ENCODE measurements around the gene KCNAB2.

Gene KCNAB2

GRCh38 chr1:6130036-6130435, 84.3 kb downstream of the KCNAB2 start:
- ATAC-seq (no peak), DNase-seq (ENCODE audit: low spot score in 2 of 2) (no peak)
- H3K27ac Mint-ChIP-seq = no peak overlapping the region
- no peaks in the 10 kb centered on the region for H3K36me3 Mint-ChIP-seq
- peaks cover 12% of the 10 kb centered on the region for H3K4me1 Mint-ChIP-seq
- peaks cover 3% of the 10 kb centered on the region for H3K9me3 Mint-ChIP-seq
- no peak overlapping the region for H3K4me3 Mint-ChIP-seq

GRCh38 chr1:6130596-6130995, 84.9 kb downstream of the KCNAB2 start:
- peaks cover 11% of the 10 kb centered on the region for H3K4me1 Mint-ChIP-seq
- H3K36me3 Mint-ChIP-seq = no peaks in the 10 kb centered on the region
- H3K9me3 Mint-ChIP-seq = peaks cover 3% of the 10 kb centered on the region
- ATAC-seq (no peak), DNase-seq (ENCODE audit: low spot score in 2 of 2) (no peak)
- no peak overlapping the region for H3K4me3 Mint-ChIP-seq
- H3K27ac Mint-ChIP-seq = no peak overlapping the region

- H3K36me3 Mint-ChIP-seq = no peaks in the 10 kb centered on the region
- H3K4me1 Mint-ChIP-seq = peaks cover 5% of the 10 kb centered on the region
- peaks cover 3% of the 10 kb centered on the region for H3K9me3 Mint-ChIP-seq
- ATAC-seq (no peak), DNase-seq (ENCODE audit: low spot score in 2 of 2) (no peak)
- H3K4me3 Mint-ChIP-seq = no peak overlapping the region
- H3K27ac Mint-ChIP-seq = no peak overlapping the region
These were observed 85.9 kb downstream of the KCNAB2 start for GRCh38 chr1:6131561-6131960.

- Mint-ChIP-seq H3K36me3 (no peaks in the 10 kb centered on the region), H3K9me3 (peaks cover 3% of the 10 kb centered on the region), H3K4me3 (no peak overlapping the region), H3K27ac (no peak overlapping the region), H3K4me1 (no peaks in the 10 kb centered on the region)
- DNase-seq (ENCODE audit: low spot score in 2 of 2) (no peak), ATAC-seq (no peak)
These were observed 87.6 kb downstream of the KCNAB2 start for GRCh38 chr1:6133146-6133895.

GRCh38 chr1:6134206-6134605, 88.5 kb downstream of the KCNAB2 start:
- Mint-ChIP-seq H3K27ac (no peak overlapping the region), H3K4me1 (no peaks in the 10 kb centered on the region), H3K36me3 (no peaks in the 10 kb centered on the region), H3K4me3 (no peak overlapping the region), H3K9me3 (peaks cover 3% of the 10 kb centered on the region)
- ATAC-seq (no peak), DNase-seq (ENCODE audit: low spot score in 2 of 2) (no peak)

- no peak overlapping the region for H3K27ac Mint-ChIP-seq
- H3K36me3 Mint-ChIP-seq = no peaks in the 10 kb centered on the region
- no peak for DNase-seq (ENCODE audit: low spot score in 2 of 2)
- no peak overlapping the region for H3K4me3 Mint-ChIP-seq
- no peak for ATAC-seq
- peaks cover 3% of the 10 kb centered on the region for H3K9me3 Mint-ChIP-seq
- no peaks in the 10 kb centered on the region for H3K4me1 Mint-ChIP-seq
These were observed 89.2 kb downstream of the KCNAB2 start for GRCh38 chr1:6134741-6135510.

GRCh38 chr1:6136516-6137220, 91.0 kb downstream of the KCNAB2 start:
- Mint-ChIP-seq H3K27ac (no peak overlapping the region), H3K9me3 (peaks cover 3% of the 10 kb centered on the region), H3K4me1 (no peaks in the 10 kb centered on the region), H3K36me3 (no peaks in the 10 kb centered on the region), H3K4me3 (no peak overlapping the region)
- DNase-seq (ENCODE audit: low spot score in 2 of 2) (no peak), ATAC-seq (no peak)

- no peak for DNase-seq (ENCODE audit: low spot score in 2 of 2)
- ATAC-seq = no peak
- H3K9me3 Mint-ChIP-seq = no peaks in the 10 kb centered on the region
- H3K4me3 Mint-ChIP-seq = no peak overlapping the region
- no peak overlapping the region for H3K27ac Mint-ChIP-seq
- no peaks in the 10 kb centered on the region for H3K36me3 Mint-ChIP-seq
- no peaks in the 10 kb centered on the region for H3K4me1 Mint-ChIP-seq
These were observed 92.1 kb downstream of the KCNAB2 start for GRCh38 chr1:6137758-6138157.

- Mint-ChIP-seq H3K9me3 (no peaks in the 10 kb centered on the region), H3K4me3 (no peak overlapping the region), H3K4me1 (no peaks in the 10 kb centered on the region), H3K27ac (no peak overlapping the region), H3K36me3 (no peaks in the 10 kb centered on the region)
- no peak for ATAC-seq
- DNase-seq (ENCODE audit: low spot score in 2 of 2) = no peak
These were observed 94.7 kb downstream of the KCNAB2 start for GRCh38 chr1:6140413-6140812.

GRCh38 chr1:6141592-6141991, 95.9 kb downstream of the KCNAB2 start:
- Mint-ChIP-seq H3K9me3 (no peaks in the 10 kb centered on the region), H3K4me1 (no peaks in the 10 kb centered on the region), H3K4me3 (no peak overlapping the region), H3K36me3 (no peaks in the 10 kb centered on the region), H3K27ac (no peak overlapping the region)
- ATAC-seq = peak; percentile 65
- no peak for DNase-seq (ENCODE audit: low spot score in 2 of 2)

GRCh38 chr1:6142036-6142621, 96.4 kb downstream of the KCNAB2 start:
- Mint-ChIP-seq H3K27ac (no peak overlapping the region), H3K4me1 (no peaks in the 10 kb centered on the region), H3K9me3 (no peaks in the 10 kb centered on the region), H3K4me3 (no peak overlapping the region), H3K36me3 (no peaks in the 10 kb centered on the region)
- ATAC-seq (no peak), DNase-seq (ENCODE audit: low spot score in 2 of 2) (no peak)

- Mint-ChIP-seq H3K4me3 (no peak overlapping the region), H3K27ac (no peak overlapping the region), H3K9me3 (no peaks in the 10 kb centered on the region), H3K36me3 (no peaks in the 10 kb centered on the region), H3K4me1 (peaks cover under 1% of the 10 kb centered on the region)
- DNase-seq (ENCODE audit: low spot score in 2 of 2) (no peak), ATAC-seq (no peak)
These were observed 97.0 kb downstream of the KCNAB2 start for GRCh38 chr1:6142734-6143133.

- Mint-ChIP-seq H3K27ac (no peak overlapping the region), H3K9me3 (no peaks in the 10 kb centered on the region), H3K4me3 (no peak overlapping the region), H3K4me1 (peaks cover 7% of the 10 kb centered on the region), H3K36me3 (no peaks in the 10 kb centered on the region)
- no peak for ATAC-seq
- no peak for DNase-seq (ENCODE audit: low spot score in 2 of 2)
These were observed 97.7 kb downstream of the KCNAB2 start for GRCh38 chr1:6143395-6143794.

- Mint-ChIP-seq H3K27ac (no peak overlapping the region), H3K4me1 (peaks cover 11% of the 10 kb centered on the region), H3K9me3 (no peaks in the 10 kb centered on the region), H3K4me3 (no peak overlapping the region), H3K36me3 (no peaks in the 10 kb centered on the region)
- ATAC-seq (no peak), DNase-seq (ENCODE audit: low spot score in 2 of 2) (no peak)
These were observed 98.5 kb downstream of the KCNAB2 start for GRCh38 chr1:6144175-6144574.

- no peak for DNase-seq (ENCODE audit: low spot score in 2 of 2)
- peaks cover 11% of the 10 kb centered on the region for H3K4me1 Mint-ChIP-seq
- ATAC-seq = no peak
- H3K4me3 Mint-ChIP-seq = no peak overlapping the region
- no peaks in the 10 kb centered on the region for H3K9me3 Mint-ChIP-seq
- H3K36me3 Mint-ChIP-seq = no peaks in the 10 kb centered on the region
- no peak overlapping the region for H3K27ac Mint-ChIP-seq
These were observed 99.1 kb downstream of the KCNAB2 start for GRCh38 chr1:6144647-6145395.

Data from stimulated activated effector memory CD8-positive, alpha-beta T cell treated with anti-CD3 and anti-CD28 coated beads, Interleukin-12 subunit alpha, Interleukin-12 subunit beta, amount 100 ng/mL, for 72 hours (primary cell).